Peyer's patch (tissue), 4 donors: Measurements from ENCODE around the gene LGALS7.

Experiments used
- POLR2A ChIP-seq, 2 donors: fragments of 450-650 bp; IDR thresholded peaks; one replicate each; pipeline ENCODE4 v1.5.1; 2017; ENCODE audit warnings: antibody characterized with exemption in 2 of 2, mild to moderate bottlenecking in 2 of 2, moderate library complexity in 2 of 2
- TF ChIP-seq, protein P1 (sequence below), 6 experiments: fragments of 450-650 bp in 4 of 6; fragments of 200-600 bp in 2 of 6; sonication (generic) in 1 of 6; IDR thresholded peaks; one replicate each; pipeline ENCODE4 v1.5.1; 2017 to 2019; ENCODE audit warnings: antibody characterized with exemption in 6 of 6, mild to moderate bottlenecking in 3 of 6, moderate library complexity in 1 of 6

- TF ChIP-seq, protein P1, sequence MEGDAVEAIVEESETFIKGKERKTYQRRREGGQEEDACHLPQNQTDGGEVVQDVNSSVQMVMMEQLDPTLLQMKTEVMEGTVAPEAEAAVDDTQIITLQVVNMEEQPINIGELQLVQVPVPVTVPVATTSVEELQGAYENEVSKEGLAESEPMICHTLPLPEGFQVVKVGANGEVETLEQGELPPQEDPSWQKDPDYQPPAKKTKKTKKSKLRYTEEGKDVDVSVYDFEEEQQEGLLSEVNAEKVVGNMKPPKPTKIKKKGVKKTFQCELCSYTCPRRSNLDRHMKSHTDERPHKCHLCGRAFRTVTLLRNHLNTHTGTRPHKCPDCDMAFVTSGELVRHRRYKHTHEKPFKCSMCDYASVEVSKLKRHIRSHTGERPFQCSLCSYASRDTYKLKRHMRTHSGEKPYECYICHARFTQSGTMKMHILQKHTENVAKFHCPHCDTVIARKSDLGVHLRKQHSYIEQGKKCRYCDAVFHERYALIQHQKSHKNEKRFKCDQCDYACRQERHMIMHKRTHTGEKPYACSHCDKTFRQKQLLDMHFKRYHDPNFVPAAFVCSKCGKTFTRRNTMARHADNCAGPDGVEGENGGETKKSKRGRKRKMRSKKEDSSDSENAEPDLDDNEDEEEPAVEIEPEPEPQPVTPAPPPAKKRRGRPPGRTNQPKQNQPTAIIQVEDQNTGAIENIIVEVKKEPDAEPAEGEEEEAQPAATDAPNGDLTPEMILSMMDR (IDR thresholded peaks at IDR 0.05): peak; percentile 51 to 83 (median 76)
- no peak for TF ChIP-seq POLR2A (IDR thresholded peaks at IDR 0.05)
Observed at GRCh38 chr19:38729653-38730469, 43.5 kb downstream of the LGALS7 start.
